ENCODE results near the gene APMAP.

The APMAP gene, protein sequence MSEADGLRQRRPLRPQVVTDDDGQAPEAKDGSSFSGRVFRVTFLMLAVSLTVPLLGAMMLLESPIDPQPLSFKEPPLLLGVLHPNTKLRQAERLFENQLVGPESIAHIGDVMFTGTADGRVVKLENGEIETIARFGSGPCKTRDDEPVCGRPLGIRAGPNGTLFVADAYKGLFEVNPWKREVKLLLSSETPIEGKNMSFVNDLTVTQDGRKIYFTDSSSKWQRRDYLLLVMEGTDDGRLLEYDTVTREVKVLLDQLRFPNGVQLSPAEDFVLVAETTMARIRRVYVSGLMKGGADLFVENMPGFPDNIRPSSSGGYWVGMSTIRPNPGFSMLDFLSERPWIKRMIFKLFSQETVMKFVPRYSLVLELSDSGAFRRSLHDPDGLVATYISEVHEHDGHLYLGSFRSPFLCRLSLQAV

DNA sequence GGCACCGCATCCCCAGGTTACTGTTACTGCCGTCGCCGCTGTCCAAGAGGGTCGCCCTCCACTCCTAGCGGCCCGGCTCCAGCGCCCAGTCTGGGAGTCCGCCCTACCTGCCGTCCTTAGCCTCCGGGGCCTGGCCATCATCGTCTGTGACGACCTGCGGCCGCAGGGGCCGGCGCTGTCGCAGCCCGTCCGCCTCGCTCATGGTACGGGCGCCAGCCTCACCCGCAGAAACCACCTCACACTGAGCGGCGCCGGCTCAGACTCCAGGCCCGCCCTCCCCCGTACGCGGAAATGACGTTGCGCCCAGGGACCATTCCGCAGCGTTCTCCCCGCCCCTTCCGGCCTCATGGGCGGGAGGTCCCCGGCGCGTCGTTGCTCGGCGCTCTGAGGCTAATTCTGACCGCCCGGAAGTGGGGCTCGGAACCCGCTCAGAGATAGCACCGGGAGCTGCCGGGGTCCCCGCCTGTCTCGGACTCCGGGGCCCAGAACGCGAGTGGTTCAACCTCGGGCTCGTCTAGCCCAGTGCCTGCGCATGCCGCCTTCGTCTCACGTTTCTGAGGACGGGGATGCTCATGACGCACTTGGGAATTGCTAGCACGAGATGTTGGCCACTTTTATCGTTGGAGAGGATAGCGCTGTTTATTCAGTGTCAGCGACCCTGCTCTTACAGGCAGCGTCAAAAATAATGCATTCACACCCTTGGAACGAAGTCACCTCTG, at the start of gene APMAP:
TSS of gene APMAP (minus strand) at position 265 of the 719 bp plus-strand sequence. CDS start at position 202, 63 bp downstream.
- DNase-seq (ENCODE audit: low spot score) (peak; percentile 91), ATAC-seq (ENCODE audit: low read depth) (peak; percentile 93)
- peak within 1 kb of the TSS; percentile 41 for H3K27ac ChIP-seq (ENCODE audit: poor library complexity, severe bottlenecking)

DNA sequence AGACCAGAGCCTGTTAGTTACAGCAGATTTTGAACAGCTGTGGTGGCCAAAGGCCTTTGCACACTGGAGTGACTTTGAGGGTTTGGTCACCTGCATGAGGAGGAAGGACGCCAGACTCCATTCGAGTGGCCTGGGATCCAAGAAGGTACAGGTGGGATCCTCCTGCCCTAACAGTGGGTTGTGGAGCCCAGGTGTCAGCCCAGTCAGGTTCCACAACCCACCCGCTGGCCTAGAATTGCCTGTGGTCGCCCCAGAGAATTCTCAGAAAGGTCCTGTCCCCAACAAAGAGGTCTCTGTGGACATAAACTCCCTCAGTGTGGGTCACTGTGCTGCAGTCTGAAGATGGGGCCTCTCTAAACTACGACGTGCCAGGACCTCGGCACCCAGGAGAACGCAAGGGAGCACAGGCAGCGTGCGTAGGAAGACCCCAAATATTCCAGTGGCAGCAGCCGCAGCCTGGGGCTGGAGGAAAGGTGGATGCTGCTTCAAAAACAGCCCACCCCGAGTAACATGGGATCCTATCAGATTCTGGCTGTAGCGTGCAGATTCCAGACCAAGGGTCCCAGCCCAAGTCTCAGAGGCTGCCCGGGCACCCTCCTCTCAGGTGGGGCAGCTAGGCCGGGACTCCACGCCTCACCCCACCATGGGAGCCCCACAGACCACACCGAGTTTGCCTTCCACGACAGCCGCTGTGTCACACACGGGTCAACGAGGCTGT, 49.4 kb upstream of the APMAP start:
- DNase-seq (ENCODE audit: low spot score) (no peak), ATAC-seq (ENCODE audit: low read depth) (no peak)
- Histone ChIP-seq H3K4me3 (ENCODE audit: severe bottlenecking) (no peak overlapping the region), H3K9me3 (ENCODE audit: severe bottlenecking) (no peaks in the 10 kb centered on the region), H3K4me1 (ENCODE audit: insufficient read depth, poor library complexity, severe bottlenecking) (no peaks in the 10 kb centered on the region), H3K36me3 (ENCODE audit: low read depth) (no peaks in the 10 kb centered on the region), H3K27me3 (ENCODE audit: insufficient read depth, poor library complexity, severe bottlenecking) (no peaks in the 10 kb centered on the region), H3K27ac (ENCODE audit: poor library complexity, severe bottlenecking) (no peak overlapping the region)
- TF ChIP-seq, protein P1, sequence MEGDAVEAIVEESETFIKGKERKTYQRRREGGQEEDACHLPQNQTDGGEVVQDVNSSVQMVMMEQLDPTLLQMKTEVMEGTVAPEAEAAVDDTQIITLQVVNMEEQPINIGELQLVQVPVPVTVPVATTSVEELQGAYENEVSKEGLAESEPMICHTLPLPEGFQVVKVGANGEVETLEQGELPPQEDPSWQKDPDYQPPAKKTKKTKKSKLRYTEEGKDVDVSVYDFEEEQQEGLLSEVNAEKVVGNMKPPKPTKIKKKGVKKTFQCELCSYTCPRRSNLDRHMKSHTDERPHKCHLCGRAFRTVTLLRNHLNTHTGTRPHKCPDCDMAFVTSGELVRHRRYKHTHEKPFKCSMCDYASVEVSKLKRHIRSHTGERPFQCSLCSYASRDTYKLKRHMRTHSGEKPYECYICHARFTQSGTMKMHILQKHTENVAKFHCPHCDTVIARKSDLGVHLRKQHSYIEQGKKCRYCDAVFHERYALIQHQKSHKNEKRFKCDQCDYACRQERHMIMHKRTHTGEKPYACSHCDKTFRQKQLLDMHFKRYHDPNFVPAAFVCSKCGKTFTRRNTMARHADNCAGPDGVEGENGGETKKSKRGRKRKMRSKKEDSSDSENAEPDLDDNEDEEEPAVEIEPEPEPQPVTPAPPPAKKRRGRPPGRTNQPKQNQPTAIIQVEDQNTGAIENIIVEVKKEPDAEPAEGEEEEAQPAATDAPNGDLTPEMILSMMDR (IDR thresholded peaks at IDR 0.05; ENCODE audit: poor library complexity, severe bottlenecking) = no peak

More for the DNA sequence above, at the start of gene APMAP:
- Histone ChIP-seq H3K27me3 (ENCODE audit: insufficient read depth, poor library complexity, severe bottlenecking) (no peaks in the 10 kb centered on the region), H3K4me3 (ENCODE audit: severe bottlenecking) (peak within 1 kb of the TSS; percentile 84), H3K9me3 (ENCODE audit: severe bottlenecking) (no peaks in the 10 kb centered on the region), H3K4me1 (ENCODE audit: insufficient read depth, poor library complexity, severe bottlenecking) (peaks cover 8% of the 10 kb centered on the region), H3K36me3 (ENCODE audit: low read depth) (peaks cover 3% of the 10 kb centered on the region; the same call in 1 of the 2 replicates)
- TF ChIP-seq, protein P1 (IDR thresholded peaks at IDR 0.05; ENCODE audit: poor library complexity, severe bottlenecking) = no peak

DNA sequence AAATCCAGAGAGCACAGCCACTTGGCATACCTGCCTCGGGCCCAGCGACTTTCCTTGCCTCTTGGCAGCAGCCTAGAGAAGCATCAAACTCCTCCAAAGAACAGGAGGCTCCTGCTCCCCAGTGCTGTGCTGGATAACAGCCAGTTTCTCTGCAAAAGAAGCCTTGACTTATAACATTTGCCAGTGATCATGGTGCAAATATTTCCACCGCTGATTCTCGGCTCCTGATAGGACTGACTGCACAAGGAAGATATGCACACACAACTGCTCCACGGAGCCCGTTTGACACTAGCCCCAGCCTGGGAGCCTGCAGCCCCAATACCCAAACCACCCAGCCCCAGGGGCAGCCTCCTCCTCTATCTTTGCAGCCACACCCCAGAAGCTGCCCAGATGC, 47.9 kb upstream of the APMAP start:
- DNase-seq (ENCODE audit: low spot score) (no peak), ATAC-seq (ENCODE audit: low read depth) (no peak; the same call in 2 of the 3 replicates)
- Histone ChIP-seq H3K27me3 (ENCODE audit: insufficient read depth, poor library complexity, severe bottlenecking) (no peaks in the 10 kb centered on the region), H3K9me3 (ENCODE audit: severe bottlenecking) (no peaks in the 10 kb centered on the region), H3K4me3 (ENCODE audit: severe bottlenecking) (no peak overlapping the region), H3K4me1 (ENCODE audit: insufficient read depth, poor library complexity, severe bottlenecking) (no peaks in the 10 kb centered on the region), H3K27ac (ENCODE audit: poor library complexity, severe bottlenecking) (no peak overlapping the region), H3K36me3 (ENCODE audit: low read depth) (no peaks in the 10 kb centered on the region)
- TF ChIP-seq, protein P1 (IDR thresholded peaks at IDR 0.05; ENCODE audit: poor library complexity, severe bottlenecking) = no peak

DNA sequence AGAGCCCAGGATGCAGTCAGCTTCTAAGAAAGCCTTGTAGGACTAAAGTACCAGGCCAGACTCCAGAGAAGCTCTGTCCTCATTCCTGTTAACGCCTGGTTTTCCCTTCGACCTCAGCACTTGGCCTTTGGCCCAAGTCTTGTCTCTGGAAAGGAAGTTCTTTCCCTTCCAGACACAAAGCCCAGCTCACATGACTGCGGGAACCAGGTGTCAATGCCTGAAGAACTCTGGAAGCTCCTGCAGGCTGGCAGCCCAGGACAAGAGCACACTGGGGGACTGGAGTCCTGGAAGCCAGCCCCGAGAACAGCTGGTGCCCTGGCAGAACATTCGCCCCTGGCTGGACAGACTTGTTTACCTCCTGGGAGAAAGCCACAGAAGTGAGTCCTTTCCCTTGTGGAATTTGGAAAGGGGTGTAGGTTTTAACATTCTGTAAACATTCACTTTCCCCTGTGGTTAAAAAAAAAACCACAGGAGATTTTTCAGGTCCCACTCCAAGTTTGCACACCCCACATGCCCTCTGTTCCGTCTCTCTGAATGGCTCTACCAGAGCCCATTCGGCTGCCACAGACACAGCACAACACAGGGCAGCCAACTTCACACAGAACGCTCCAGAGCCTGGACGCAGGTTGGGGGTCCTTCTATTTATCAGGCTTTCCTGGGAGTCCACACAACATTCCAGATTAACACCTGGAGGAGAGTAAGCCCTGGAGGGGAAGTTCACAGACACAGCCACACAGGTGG, 47.3 kb upstream of the APMAP start:
- no peak for ATAC-seq (ENCODE audit: low read depth)
- no peaks in the 10 kb centered on the region for H3K27me3 ChIP-seq (ENCODE audit: insufficient read depth, poor library complexity, severe bottlenecking)
- TF ChIP-seq, protein P1 (IDR thresholded peaks at IDR 0.05; ENCODE audit: poor library complexity, severe bottlenecking) = no peak
- no peak for DNase-seq (ENCODE audit: low spot score)
- H3K27ac ChIP-seq (ENCODE audit: poor library complexity, severe bottlenecking) = no peak overlapping the region
- H3K4me3 ChIP-seq (ENCODE audit: severe bottlenecking) = no peak overlapping the region
- no peaks in the 10 kb centered on the region for H3K4me1 ChIP-seq (ENCODE audit: insufficient read depth, poor library complexity, severe bottlenecking)
- no peaks in the 10 kb centered on the region for H3K9me3 ChIP-seq (ENCODE audit: severe bottlenecking)
- H3K36me3 ChIP-seq (ENCODE audit: low read depth) = no peaks in the 10 kb centered on the region

All from RWPE2 (cell line).